Thyroid gland (tissue), 4 donors: ENCODE data around the gene EFHD1.

Experiments used
- POLR2A ChIP-seq, 2 donors: fragments of 450-650 bp; IDR thresholded peaks; one replicate each; pipeline ENCODE4 v1.6.1; 2017; ENCODE audit warnings: antibody characterized with exemption in 2 of 2, mild to moderate bottlenecking in 2 of 2, moderate library complexity in 1 of 2
- TF ChIP-seq, protein P1 (sequence below), 6 experiments: fragments of 200-600 bp in 3 of 6; fragments of 450-650 bp in 3 of 6; sonication (generic) in 3 of 6; IDR thresholded peaks; one replicate each; pipeline ENCODE4 v1.5.1; 2016 to 2019; ENCODE audit warnings: antibody characterized with exemption in 6 of 6, mild to moderate bottlenecking in 2 of 6, inconsistent platforms in 1 of 6, moderate library complexity in 1 of 6

- TF ChIP-seq, protein P1, sequence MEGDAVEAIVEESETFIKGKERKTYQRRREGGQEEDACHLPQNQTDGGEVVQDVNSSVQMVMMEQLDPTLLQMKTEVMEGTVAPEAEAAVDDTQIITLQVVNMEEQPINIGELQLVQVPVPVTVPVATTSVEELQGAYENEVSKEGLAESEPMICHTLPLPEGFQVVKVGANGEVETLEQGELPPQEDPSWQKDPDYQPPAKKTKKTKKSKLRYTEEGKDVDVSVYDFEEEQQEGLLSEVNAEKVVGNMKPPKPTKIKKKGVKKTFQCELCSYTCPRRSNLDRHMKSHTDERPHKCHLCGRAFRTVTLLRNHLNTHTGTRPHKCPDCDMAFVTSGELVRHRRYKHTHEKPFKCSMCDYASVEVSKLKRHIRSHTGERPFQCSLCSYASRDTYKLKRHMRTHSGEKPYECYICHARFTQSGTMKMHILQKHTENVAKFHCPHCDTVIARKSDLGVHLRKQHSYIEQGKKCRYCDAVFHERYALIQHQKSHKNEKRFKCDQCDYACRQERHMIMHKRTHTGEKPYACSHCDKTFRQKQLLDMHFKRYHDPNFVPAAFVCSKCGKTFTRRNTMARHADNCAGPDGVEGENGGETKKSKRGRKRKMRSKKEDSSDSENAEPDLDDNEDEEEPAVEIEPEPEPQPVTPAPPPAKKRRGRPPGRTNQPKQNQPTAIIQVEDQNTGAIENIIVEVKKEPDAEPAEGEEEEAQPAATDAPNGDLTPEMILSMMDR (IDR thresholded peaks at IDR 0.05): no peak
- peak in 1 of 2 donors; percentile 77 for TF ChIP-seq POLR2A (IDR thresholded peaks at IDR 0.05)
Measured at GRCh38 chr2:232697059-232697806, 63.8 kb downstream of the EFHD1 start, which contains the start of gene GIGYF2.
